GM12873 (cell line): ENCODE results near the gene TTC39B.

Experiments used
- CTCF ChIP-seq: IDR thresholded peaks from 2 replicates; pipeline ENCODE4 v1.5.1; 2012; ENCODE audit warnings: low read depth, mild to moderate bottlenecking, moderate library complexity, low read length, control low read depth; ENCODE audit not compliant: insufficient read depth; ENCODE audit errors: missing control alignments

The TTC39B gene

GRCh38 chr9:15154677-15155076 lies 152.3 kb downstream of the TTC39B start:
- no peak for TF ChIP-seq CTCF

DNA sequence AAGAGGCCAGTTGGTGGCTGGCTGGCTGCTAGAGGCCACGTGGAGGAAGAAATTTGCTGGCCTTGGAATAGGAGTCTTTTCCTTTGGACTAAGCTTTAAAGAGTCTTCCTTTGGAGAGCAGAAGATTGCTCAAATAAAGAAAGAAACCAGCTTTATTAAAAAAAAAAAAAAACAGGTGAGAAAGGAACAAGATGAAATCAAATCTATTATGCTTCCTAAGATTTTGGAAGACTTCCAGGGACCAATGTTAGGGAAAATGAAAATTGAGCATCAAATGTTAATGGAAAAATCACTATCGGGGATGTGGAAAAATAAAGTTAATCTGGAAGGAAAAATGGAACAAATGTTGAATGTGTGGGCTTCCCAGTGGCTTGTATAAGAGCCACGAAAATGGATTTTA lies 153.1 kb downstream of the TTC39B start:
- TF ChIP-seq CTCF, result no peak

DNA sequence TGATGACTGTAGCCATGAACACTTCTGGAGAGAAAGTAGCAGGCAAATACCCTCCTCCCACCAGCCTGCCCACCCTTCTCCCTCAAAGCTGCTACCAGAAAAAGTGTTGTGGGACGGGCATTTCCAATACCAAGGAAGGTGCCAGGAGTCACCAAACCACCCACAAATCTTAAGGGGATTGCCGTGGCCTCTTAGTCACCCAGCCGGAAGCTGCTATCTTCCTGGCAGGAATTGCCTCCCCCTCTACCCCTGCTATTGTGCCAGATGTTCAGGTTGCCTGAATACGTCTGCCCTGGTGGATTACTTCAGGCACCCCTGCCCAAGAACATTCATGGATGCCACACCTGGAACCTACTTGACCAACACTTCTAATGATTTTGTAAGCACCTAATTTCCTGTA lies 156.1 kb downstream of the TTC39B start:
- no peak for TF ChIP-seq CTCF

DNA sequence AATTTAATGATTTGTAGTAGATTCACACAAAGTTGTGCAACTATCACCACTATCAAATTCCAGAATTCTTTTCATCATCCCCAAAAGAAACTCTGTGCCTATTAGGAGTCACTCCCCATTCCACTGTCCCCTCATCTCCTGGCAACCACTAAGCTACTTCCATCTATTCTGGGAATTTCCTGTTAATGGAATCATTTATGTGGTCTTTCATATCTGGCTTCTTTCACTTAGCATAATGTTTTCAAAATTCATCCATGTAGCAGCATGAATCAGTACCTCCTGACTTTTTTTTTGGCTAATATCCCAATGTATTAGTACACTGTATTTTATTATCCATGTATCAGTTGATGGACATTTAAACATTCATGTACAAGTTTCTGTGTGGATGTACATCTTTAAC lies 157.6 kb downstream of the TTC39B start:
- TF ChIP-seq CTCF, result no peak

DNA sequence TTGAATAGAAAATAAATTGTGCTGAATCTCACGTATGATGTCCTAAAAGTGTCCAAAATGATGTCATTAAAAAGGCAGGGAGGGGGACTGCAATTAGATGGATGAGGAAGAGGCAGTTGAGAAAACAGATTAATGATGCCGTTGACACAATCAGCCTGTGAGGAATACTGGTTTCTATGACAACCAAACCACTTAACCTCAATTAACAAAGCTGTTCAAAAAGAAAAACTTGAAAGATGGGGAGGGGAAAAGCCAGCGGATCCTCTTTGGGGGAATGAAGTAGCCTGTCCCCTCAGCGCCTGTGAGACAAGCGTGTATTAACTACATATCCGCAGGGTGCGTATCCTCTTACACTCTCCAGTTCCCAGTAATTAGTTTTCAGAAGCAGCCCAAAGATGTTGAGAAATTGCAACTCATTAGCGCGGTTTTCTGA lies 160.7 kb downstream of the TTC39B start:
- no peak for TF ChIP-seq CTCF

DNA sequence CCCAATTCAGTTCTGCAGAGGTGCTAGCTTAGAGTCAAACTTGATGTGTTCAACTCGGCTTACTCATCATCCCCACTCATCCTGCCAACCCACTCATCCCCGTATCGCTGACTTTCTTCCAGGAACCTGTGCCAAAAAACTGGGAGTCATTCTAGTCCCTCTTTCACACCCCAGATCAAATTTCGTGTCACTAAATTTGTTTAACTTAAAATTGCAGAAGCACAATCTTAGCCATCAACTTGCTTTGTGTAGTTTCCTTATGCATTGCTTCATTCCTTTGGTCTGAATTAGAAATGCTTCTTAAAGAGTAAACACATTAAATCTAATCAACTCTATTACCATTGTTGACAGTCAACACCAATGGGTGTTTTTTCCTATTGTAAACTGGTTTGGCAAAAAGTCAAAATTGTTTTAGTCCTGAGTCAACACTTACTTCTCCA lies 162.4 kb downstream of the TTC39B start:
- no peak for TF ChIP-seq CTCF

DNA sequence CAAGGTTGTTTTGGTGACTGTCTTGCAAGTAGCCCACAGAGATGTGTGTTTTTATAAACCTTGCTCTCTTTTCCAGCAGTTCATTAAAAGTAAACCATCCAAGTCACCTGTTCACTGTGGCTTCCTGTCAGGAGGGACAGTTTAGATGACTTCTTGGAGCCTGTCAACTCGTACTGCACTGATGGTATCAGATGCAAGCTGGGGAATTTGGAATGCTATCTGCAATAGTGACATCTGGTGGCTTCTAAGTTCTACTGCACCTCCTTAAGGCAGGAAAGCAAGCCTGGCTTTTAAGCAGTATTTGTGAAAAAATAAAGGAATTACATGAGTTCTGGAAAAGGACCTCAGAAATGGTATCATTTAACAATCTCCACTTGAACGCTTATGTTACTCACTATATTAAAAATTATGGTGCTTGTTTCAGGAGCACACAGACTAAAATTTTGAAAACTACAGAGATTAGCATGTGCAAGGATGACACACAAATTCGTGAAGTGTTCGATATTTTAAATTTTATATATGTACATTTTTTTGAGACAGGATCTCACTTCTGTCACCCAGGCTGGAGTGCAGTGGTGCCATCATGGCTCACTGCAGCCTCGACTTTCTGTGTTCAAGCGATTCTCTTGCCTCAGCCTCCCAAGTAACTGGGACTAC lies 164.0 kb downstream of the TTC39B start:
- TF ChIP-seq CTCF, result peak; percentile 83
